GM20431 (cell line): ENCODE data around the gene TMEM109.

ENCODE experiments used
- in situ Hi-C: fragments of 300-500 bp; cut with MseI, MboI; formaldehyde crosslinking; loops from one replicate; pipeline ENCODE4 v1.15.0; 2020; ENCODE audit warnings: low sequenced_read_pairs; ENCODE audit not compliant: unreplicated experiment

TMEM109 gene

GRCh38 chr11:60924906-60925853 is 11.2 kb downstream of the TMEM109 start:
- in situ Hi-C loops: no loop called here

GRCh38 chr11:60925868-60926267 is 11.9 kb downstream of the TMEM109 start:
- in situ Hi-C loops: no loop called here

- in situ Hi-C loops: no loop called here
Measured at GRCh38 chr11:60926500-60926899, 12.5 kb downstream of the TMEM109 start.

GRCh38 chr11:60927061-60927592 is 13.2 kb downstream of the TMEM109 start:
- in situ Hi-C loops: no loop called here

- in situ Hi-C loops: no loop called here
Measured at GRCh38 chr11:60927600-60927999, 13.6 kb downstream of the TMEM109 start.

GRCh38 chr11:60928563-60929001 is 14.6 kb downstream of the TMEM109 start:
- in situ Hi-C loops: no loop called here

- in situ Hi-C loops: no loop called here
Measured at GRCh38 chr11:60929764-60930163, 15.8 kb downstream of the TMEM109 start.

- in situ Hi-C loops: no loop called here
Measured at GRCh38 chr11:60930394-60930793, 16.4 kb downstream of the TMEM109 start.

- in situ Hi-C loops: no loop called here
Measured at GRCh38 chr11:60931917-60932316, 18.0 kb downstream of the TMEM109 start.

GRCh38 chr11:60932605-60933356 is 18.8 kb downstream of the TMEM109 start:
- in situ Hi-C loops: no loop called here

GRCh38 chr11:60933416-60934123 is 19.6 kb downstream of the TMEM109 start:
- in situ Hi-C loops: no loop called here

- in situ Hi-C loops: no loop called here
Measured at GRCh38 chr11:60934124-60934789, 20.3 kb downstream of the TMEM109 start.

- in situ Hi-C loops: no loop called here
Measured at GRCh38 chr11:60934790-60935605, 21.0 kb downstream of the TMEM109 start.

- in situ Hi-C loops: no loop called here
Measured at GRCh38 chr11:60935676-60936442, 21.9 kb downstream of the TMEM109 start.

GRCh38 chr11:60936467-60937143 is 22.6 kb downstream of the TMEM109 start:
- in situ Hi-C loops: no loop called here

- in situ Hi-C loops: no loop called here
Measured at GRCh38 chr11:60937144-60937527, 23.2 kb downstream of the TMEM109 start.

- in situ Hi-C loops: no loop called here
Measured at GRCh38 chr11:60937811-60938210, 23.9 kb downstream of the TMEM109 start.

- in situ Hi-C loops: no loop called here
Measured at GRCh38 chr11:60938500-60938899, 24.5 kb downstream of the TMEM109 start.
